Spleen (tissue), 11 donors: ENCODE measurements around the gene HIPK2. TPM values are rescaled to one million over a fixed set of nuclear protein-coding genes. Genes with fewer than 3 reads are reported as not detected.

ENCODE experiments used
- DNase-seq: peaks from one replicate; pipeline ENCODE4 v3.0.0-alpha.2; 2020
- H3K27ac ChIP-seq, 8 donors: fragments of 200-600 bp; sonication (generic) in 7 of 8; 1 replicate in 4 of 8; 2 replicates in 4 of 8; pipeline versions ENCODE4 v1.5.0 to v1.8.0; 2016 to 2021; ENCODE audit warnings: inconsistent platforms in 4 of 8, mild to moderate bottlenecking in 4 of 8, moderate library complexity in 1 of 8
- H3K27me3 ChIP-seq, 7 donors: fragments of 200-600 bp; sonication (generic) in 6 of 7; replicated peaks in 1 of 7; 1 replicate in 4 of 7; 2 replicates in 3 of 7; pipeline versions ENCODE4 v1.5.0 to v1.8.0; 2016 to 2021; ENCODE audit warnings: inconsistent platforms in 3 of 7, mild to moderate bottlenecking in 1 of 7
- H3K36me3 ChIP-seq, 6 donors: fragments of 200-600 bp; sonication (generic) in 5 of 6; 1 replicate in 4 of 6; 2 replicates in 2 of 6; pipeline versions ENCODE4 v1.5.0 to v1.8.0; 2016 to 2021; ENCODE audit warnings: inconsistent platforms in 2 of 6
- H3K4me1 ChIP-seq, 6 donors: fragments of 200-600 bp; sonication (generic) in 5 of 6; 1 replicate in 3 of 6; 2 replicates in 3 of 6; pipeline versions ENCODE4 v1.5.0 to v1.8.0; 2016 to 2021; ENCODE audit warnings: inconsistent platforms in 3 of 6
- H3K4me3 ChIP-seq, 8 donors: fragments of 200-600 bp; sonication (generic) in 7 of 8; 1 replicate in 4 of 8; 2 replicates in 4 of 8; pipeline versions ENCODE4 v1.5.0 to v1.8.0; 2016 to 2021; ENCODE audit warnings: inconsistent platforms in 4 of 8, mild to moderate bottlenecking in 4 of 8, moderate library complexity in 2 of 8
- H3K9me3 ChIP-seq, 8 donors: fragments of 200-600 bp; sonication (generic) in 7 of 8; 1 replicate in 4 of 8; 2 replicates in 4 of 8; pipeline versions ENCODE4 v1.5.0 to v1.8.0; 2016 to 2021; ENCODE audit warnings: inconsistent platforms in 4 of 8
- POLR2A ChIP-seq, 3 donors: fragments of 450-650 bp; IDR thresholded peaks; one replicate each; pipeline ENCODE4 v1.5.1; 2017; ENCODE audit warnings: antibody characterized with exemption in 3 of 3, mild to moderate bottlenecking in 1 of 3
- POLR2AphosphoS5 ChIP-seq, 3 donors: sonication (generic); formaldehyde crosslinking; IDR thresholded peaks; one replicate each; pipeline ENCODE4 v1.5.1; 2017; ENCODE audit warnings: antibody characterized with exemption in 3 of 3
- WGBS, 5 donors: extraction: QIAGEN DNeasy Blood & Tissue Kit in 3 of 5; methylation state at CpG; one replicate each; pipeline versions ENCODE4 v1.1.5 to v1.1.7; 2013 to 2018; 5-methylcytosine and 5-hydroxymethylcytosine counted together
- intact Hi-C: fragments of 100-400 bp; cut with DNase I; formaldehyde crosslinking; loops from one replicate; pipeline ENCODE4 v1.15.0; 2023; ENCODE audit warnings: low total_unique reads
- polyA plus RNA-seq, 3 donors: library from polyadenylated mRNA; stranded (reverse); fragments of 200-250 nt; gene quantifications; one replicate each; pipeline ENCODE4 v1.2.1, GENCODE V29; 2013
- total RNA-seq, 7 donors: library from RNA; depleted of rRNA in 3 of 7; stranded (reverse); fragments of >200 nt in 3 of 7; fragmentation: NEBNext Ultra II Directional in 4 of 7; extraction: Animal tissue kit (Norgen Biotek cat#: 25700) in 4 of 7; gene quantifications; one replicate each; pipeline versions ENCODE4 v1.1.0 to v1.2.1, GENCODE V29; 2016 to 2021
- TF ChIP-seq, protein P1 (sequence below), 11 experiments: fragments of 200-600 bp in 7 of 11; fragments of 450-650 bp in 4 of 11; sonication (generic) in 4 of 11; IDR thresholded peaks in 8 of 11; conservative IDR thresholded peaks in 3 of 11; 1 replicate in 7 of 11; 2 replicates in 4 of 11; pipeline versions ENCODE4 v1.4.0 to v1.8.0; 2016 to 2021; ENCODE audit warnings: antibody characterized with exemption in 11 of 11, inconsistent platforms in 4 of 11, mild to moderate bottlenecking in 1 of 11
- donor health status: healthy with polysubstance abuse.
- donor health status: DM: no; HTN: no; CAD: no; lungs with moderate emphysema.
- donor health status: DM: no; HTN: no; CAD: no.
- donor health status: Bipolar disorder and iron deficiency.
- donor health status: healthy.
- donor health status: DM: no; HTN: no; CAD: no.
- donor health status: DM: yes; HTN: yes; CAD: no.

The HIPK2 gene
- total and polyA plus RNA-seq, 10 donors: 1.7 to 97.5 (median 51.8) TPM

DNA sequence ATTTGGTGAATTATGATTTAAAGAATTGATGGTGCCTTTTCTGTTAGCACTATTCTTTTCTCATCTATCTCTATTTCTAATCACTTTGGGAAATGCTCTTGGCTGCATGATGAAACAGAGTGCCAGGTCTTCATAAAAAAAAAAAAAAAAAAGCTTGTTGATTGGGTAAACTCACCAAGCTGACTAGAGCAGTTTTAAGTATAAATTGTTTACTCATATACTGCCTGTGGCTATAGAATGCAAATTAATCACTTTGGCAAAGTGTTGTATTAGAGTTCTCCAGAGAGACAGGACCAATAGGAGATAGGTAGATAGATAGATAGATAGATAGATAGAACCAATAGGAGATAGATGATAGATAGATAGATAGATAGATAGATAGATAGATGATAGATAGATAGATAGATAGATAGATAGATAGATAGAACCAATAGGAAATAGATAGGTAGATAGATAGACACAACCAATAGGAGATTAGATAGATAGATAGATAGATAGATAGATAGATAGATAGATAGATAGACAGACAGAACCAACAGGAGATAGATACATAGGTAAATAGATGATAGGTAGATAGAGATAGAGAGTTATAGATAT is 31.1 kb upstream of the HIPK2 start:
- no peak for TF ChIP-seq POLR2AphosphoS5 (IDR thresholded peaks at IDR 0.05)
- TF ChIP-seq, protein P1, sequence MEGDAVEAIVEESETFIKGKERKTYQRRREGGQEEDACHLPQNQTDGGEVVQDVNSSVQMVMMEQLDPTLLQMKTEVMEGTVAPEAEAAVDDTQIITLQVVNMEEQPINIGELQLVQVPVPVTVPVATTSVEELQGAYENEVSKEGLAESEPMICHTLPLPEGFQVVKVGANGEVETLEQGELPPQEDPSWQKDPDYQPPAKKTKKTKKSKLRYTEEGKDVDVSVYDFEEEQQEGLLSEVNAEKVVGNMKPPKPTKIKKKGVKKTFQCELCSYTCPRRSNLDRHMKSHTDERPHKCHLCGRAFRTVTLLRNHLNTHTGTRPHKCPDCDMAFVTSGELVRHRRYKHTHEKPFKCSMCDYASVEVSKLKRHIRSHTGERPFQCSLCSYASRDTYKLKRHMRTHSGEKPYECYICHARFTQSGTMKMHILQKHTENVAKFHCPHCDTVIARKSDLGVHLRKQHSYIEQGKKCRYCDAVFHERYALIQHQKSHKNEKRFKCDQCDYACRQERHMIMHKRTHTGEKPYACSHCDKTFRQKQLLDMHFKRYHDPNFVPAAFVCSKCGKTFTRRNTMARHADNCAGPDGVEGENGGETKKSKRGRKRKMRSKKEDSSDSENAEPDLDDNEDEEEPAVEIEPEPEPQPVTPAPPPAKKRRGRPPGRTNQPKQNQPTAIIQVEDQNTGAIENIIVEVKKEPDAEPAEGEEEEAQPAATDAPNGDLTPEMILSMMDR (IDR thresholded peaks at IDR 0.05 in 8 of 11, conservative IDR thresholded peaks at IDR 0.05 in 3 of 11): no peak
- TF ChIP-seq POLR2A (IDR thresholded peaks at IDR 0.05): no peak
- H3K9me3 ChIP-seq: peaks cover 0 to 10% (median 0%) of the 10 kb centered on the region in 8 donors
- intact Hi-C loops: no loop called here
- no peak overlapping the region for H3K27ac ChIP-seq
- H3K27me3 ChIP-seq: peaks cover 0 to 4% (median 0%) of the 10 kb centered on the region in 7 donors
- H3K4me3 ChIP-seq: no peak overlapping the region
- H3K4me1 ChIP-seq: no peaks in the 10 kb centered on the region
- DNase-seq: no peak
- no peaks in the 10 kb centered on the region for H3K36me3 ChIP-seq

- DNase-seq: no peak
- Histone ChIP-seq H3K4me1 (no peaks in the 10 kb centered on the region), H3K4me3 (no peak overlapping the region), H3K27ac (no peak overlapping the region), H3K9me3 (peaks cover 0 to 15% (median 4%) of the 10 kb centered on the region in 8 donors), H3K27me3 (peaks cover 0 to 6% (median 0%) of the 10 kb centered on the region in 7 donors), H3K36me3 (no peaks in the 10 kb centered on the region)
- intact Hi-C loops: no loop called here
- TF ChIP-seq POLR2AphosphoS5 (IDR thresholded peaks at IDR 0.05) (no peak), POLR2A (IDR thresholded peaks at IDR 0.05) (no peak)
- TF ChIP-seq, protein P1 (IDR thresholded peaks at IDR 0.05 in 8 of 11, conservative IDR thresholded peaks at IDR 0.05 in 3 of 11): no peak
- WGBS, 5 donors: 81 to 94% (median 88%) methylated on average over 3 of the region's 3 CpGs
Measured at GRCh38 chr7:139808427-139808826, 30.6 kb upstream of the HIPK2 start.

DNA sequence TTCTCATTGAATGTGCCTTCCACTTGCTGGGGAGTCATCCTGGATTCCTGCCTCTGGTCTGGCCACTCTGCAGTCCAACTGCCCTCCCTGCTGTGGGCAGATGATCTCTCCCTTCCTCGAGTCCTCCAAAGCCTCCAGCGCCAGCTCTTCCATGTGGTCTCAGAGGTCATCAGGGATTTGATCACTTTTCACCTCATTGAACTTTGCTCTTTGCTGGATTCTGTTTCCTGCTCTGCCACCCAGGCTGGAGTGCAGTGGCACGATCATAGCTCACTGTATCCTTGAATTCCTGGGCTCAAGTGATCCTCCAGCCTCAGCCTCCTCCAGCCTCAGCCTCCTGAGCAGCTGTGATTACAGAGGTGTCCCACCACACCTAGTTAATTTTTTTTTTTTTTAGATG is 29.2 kb upstream of the HIPK2 start:
- no peak for DNase-seq

GRCh38 chr7:139804571-139804970 is 26.8 kb upstream of the HIPK2 start:
- TF ChIP-seq POLR2A (IDR thresholded peaks at IDR 0.05): no peak
- no peak for TF ChIP-seq POLR2AphosphoS5 (IDR thresholded peaks at IDR 0.05)
- TF ChIP-seq, protein P1 (IDR thresholded peaks at IDR 0.05 in 8 of 11, conservative IDR thresholded peaks at IDR 0.05 in 3 of 11): no peak
- Histone ChIP-seq H3K9me3 (peaks cover 0 to 22% (median 10%) of the 10 kb centered on the region in 8 donors), H3K4me1 (peaks cover 0 to 5% (median 3%) of the 10 kb centered on the region in 6 donors), H3K27me3 (peaks cover 0 to 7% (median 0%) of the 10 kb centered on the region in 7 donors), H3K27ac (no peak overlapping the region), H3K36me3 (no peaks in the 10 kb centered on the region), H3K4me3 (no peak overlapping the region)
- DNase-seq: no peak
- intact Hi-C loops: no loop called here
- WGBS, 5 donors: 89 to 94% (median 91%) methylated on average over 1 of the region's 1 CpG

More for the DNA sequence above, 29.2 kb upstream of the HIPK2 start:
- 75 to 92% (median 81%) methylated on average over 3 of the region's 3 CpGs for WGBS, 5 donors
- H3K9me3 ChIP-seq: peaks cover 0 to 22% (median 10%) of the 10 kb centered on the region in 8 donors
- no peaks in the 10 kb centered on the region for H3K4me1 ChIP-seq
- intact Hi-C loops: no loop called here
- no peaks in the 10 kb centered on the region for H3K36me3 ChIP-seq
- TF ChIP-seq POLR2AphosphoS5 (IDR thresholded peaks at IDR 0.05) (no peak), POLR2A (IDR thresholded peaks at IDR 0.05) (no peak)
- TF ChIP-seq, protein P1 (IDR thresholded peaks at IDR 0.05 in 8 of 11, conservative IDR thresholded peaks at IDR 0.05 in 3 of 11): no peak
- no peak overlapping the region for H3K4me3 ChIP-seq
- peaks cover 0 to 7% (median 0%) of the 10 kb centered on the region in 7 donors for H3K27me3 ChIP-seq
- H3K27ac ChIP-seq: no peak overlapping the region
